B cell (primary cell): ENCODE data around the gene GRIK3. TPM values are rescaled to one million over a fixed set of nuclear protein-coding genes. Genes with fewer than 3 reads are reported as not detected.

ENCODE experiments used
- ATAC-seq: fragments of 200-7000 bp; cut with Tn5 transposase; one replicate; pipeline ENCODE4 v1.10.0; 2021; ENCODE audit warnings: low read depth, mild to moderate bottlenecking, moderate number of reproducible peaks, moderate library complexity
- CTCF ChIA-PET: fragments of 350-600 bp; sonication (Branson Sonifier 250); formaldehyde crosslinking; loops from one replicate; lab custom pipeline; 2021; ENCODE audit warnings: antibody characterized with exemption, inconsistent platforms; lab: Charles Lee
- POLR2A ChIA-PET: fragments of 350-600 bp; sonication (Branson Sonifier 250); formaldehyde crosslinking; loops from one replicate; lab custom pipeline; 2021; ENCODE audit warnings: antibody characterized with exemption; lab: Charles Lee
- DNase-seq: peaks from one replicate; pipeline ENCODE4 v3.0.0; 2013
- H2AFZ ChIP-seq: 2 replicates; pipeline ENCODE4 v1.6.1; 2012; ENCODE audit warnings: mild to moderate bottlenecking, low read depth, low read length; ENCODE audit not compliant: insufficient read depth, poor library complexity, severe bottlenecking
- H3K27ac ChIP-seq, 2 donors: 1 replicate in 1 of 2; 2 replicates in 1 of 2; pipeline ENCODE4 v1.5.1; 2012 to 2013; ENCODE audit warnings: low read length in 2 of 2, mild to moderate bottlenecking in 2 of 2, moderate library complexity in 1 of 2
- H3K27me3 ChIP-seq, 4 experiments: fragments of 200-600 bp in 1 of 4; sonication (generic) in 1 of 4; replicated peaks in 1 of 4; 1 replicate in 2 of 4; 2 replicates in 2 of 4; pipeline versions ENCODE4 v1.6.1 to v1.7.0; 2013 to 2016; ENCODE audit warnings: low read length in 3 of 4, mild to moderate bottlenecking in 2 of 4, mixed read lengths in 1 of 4, moderate library complexity in 1 of 4; ENCODE audit not compliant: insufficient read depth in 4 of 4, control insufficient read depth in 3 of 4; ENCODE audit errors: control extremely low read depth in 1 of 4
- H3K36me3 ChIP-seq, 2 experiments: replicated peaks in 1 of 2; 1 replicate in 1 of 2; 2 replicates in 1 of 2; pipeline versions ENCODE4 v1.6.1 to v1.7.1; 2013; ENCODE audit warnings: low read length in 1 of 2; ENCODE audit not compliant: insufficient read depth in 2 of 2, control insufficient read depth in 1 of 2; ENCODE audit errors: control extremely low read depth in 1 of 2, extremely low read depth in 1 of 2
- H3K4me1 ChIP-seq, 2 donors: fragments of 200-600 bp in 1 of 2; sonication (generic) in 1 of 2; 1 replicate in 1 of 2; 2 replicates in 1 of 2; pipeline versions ENCODE4 v1.5.1 to v1.6.1; 2013 to 2017; ENCODE audit warnings: low read length in 2 of 2; ENCODE audit not compliant: control insufficient read depth in 2 of 2, insufficient read depth in 2 of 2
- H3K4me2 ChIP-seq: replicated peaks from 2 replicates; pipeline ENCODE3; 2012; ENCODE audit warnings: mild to moderate bottlenecking, low read depth, low read length; ENCODE audit not compliant: poor library complexity, severe bottlenecking
- H3K4me3 ChIP-seq, 5 experiments: fragments of 200-600 bp in 1 of 5; sonication (generic) in 1 of 5; 1 replicate in 3 of 5; 2 replicates in 2 of 5; pipeline versions ENCODE4 v1.5.1 to v1.7.0; 2011 to 2016; ENCODE audit warnings: low read length in 4 of 5, mild to moderate bottlenecking in 4 of 5, low read depth in 2 of 5, control low read depth in 1 of 5, moderate library complexity in 1 of 5; ENCODE audit not compliant: insufficient read depth in 1 of 5; ENCODE audit errors: control extremely low read depth in 1 of 5, extremely low read depth in 1 of 5
- H3K79me2 ChIP-seq: fragments of 200-600 bp; sonication (generic); one replicate; pipeline ENCODE4 v1.6.0; 2016; ENCODE audit warnings: low read length; ENCODE audit not compliant: control insufficient read depth, insufficient read depth
- H3K9ac ChIP-seq: fragments of 200-600 bp; sonication (generic); 2 replicates; pipeline ENCODE4 v1.6.1; 2017; ENCODE audit warnings: mild to moderate bottlenecking, low read length, moderate library complexity
- H3K9me3 ChIP-seq, 3 donors: one replicate each; pipeline versions ENCODE4 v1.6.1 to v1.7.1; 2013; ENCODE audit warnings: low read length in 2 of 3; ENCODE audit not compliant: control insufficient read depth in 2 of 3, insufficient read depth in 1 of 3; ENCODE audit errors: control extremely low read depth in 1 of 3
- H4K20me1 ChIP-seq: 2 replicates; pipeline ENCODE4 v1.6.0; 2012; ENCODE audit warnings: mild to moderate bottlenecking, low read length; ENCODE audit not compliant: insufficient read depth, control insufficient read depth, poor library complexity, severe bottlenecking
- H3K27ac Mint-ChIP-seq: one replicate; pipeline ENCODE4 v1.8.0; 2021; ENCODE audit warnings: mixed read lengths
- H3K27me3 Mint-ChIP-seq: one replicate; pipeline ENCODE4 v1.8.0; 2021; ENCODE audit warnings: mixed read lengths
- H3K4me1 Mint-ChIP-seq: one replicate; pipeline ENCODE4 v1.8.0; 2021; ENCODE audit warnings: mixed read lengths
- H3K4me3 Mint-ChIP-seq: one replicate; pipeline ENCODE4 v1.8.0; 2021; ENCODE audit warnings: mixed read lengths
- H3K9me3 Mint-ChIP-seq: one replicate; pipeline ENCODE4 v1.8.0; 2022; ENCODE audit warnings: mixed read lengths; ENCODE audit not compliant: insufficient read depth
- CTCF ChIP-seq: fragments of 200-600 bp; IDR thresholded peaks from one replicate; pipeline ENCODE4 v1.8.0; 2022; ENCODE audit warnings: antibody characterized with exemption, mild to moderate bottlenecking
- EZH2 ChIP-seq: IDR thresholded peaks from 2 replicates; pipeline ENCODE4 v1.6.1; 2012; ENCODE audit warnings: borderline replicate concordance, low read depth, mild to moderate bottlenecking, moderate library complexity, low read length; ENCODE audit not compliant: insufficient read depth, poor library complexity, severe bottlenecking
- WGBS: methylation state at CpG from one replicate; pipeline ENCODE4 v1.1.5; 2013; ENCODE audit warnings: missing lambda C conversion rate; ENCODE audit not compliant: insufficient coverage; 5-methylcytosine and 5-hydroxymethylcytosine counted together
- intact Hi-C: fragments of 100-400 bp; cut with micrococcal nuclease; formaldehyde crosslinking; loops from one replicate; pipeline ENCODE4 v1.10.0; 2022
- polyA plus RNA-seq: library from polyadenylated mRNA; depleted of rRNA; stranded (reverse); fragments of >200 nt; gene quantifications from 2 replicates; pipeline ENCODE4 v1.2.3, GENCODE V29; 2012
- total RNA-seq, 2 donors: library from RNA; stranded (reverse); fragments of 120-200 nt in 1 of 2; gene quantifications; 1 replicate in 1 of 2; 2 replicates in 1 of 2; pipeline versions ENCODE4 v1.2.3 to v1.2.4, GENCODE V29; 2013 to 2022

The GRIK3 gene
- total and polyA plus RNA-seq, 2 donors (not counting 1 experiment from before 2014, with no cell fraction given) = 0.12 to 1.5 TPM

- Histone ChIP-seq H3K4me2 (no peak overlapping the region), H4K20me1 (no peaks in the 10 kb centered on the region), H3K27me3 (no peaks in the 10 kb centered on the region), H3K27ac (no peak overlapping the region), H3K4me1 (no peaks in the 10 kb centered on the region), H2AFZ (no peak overlapping the region), H3K9ac (no peak overlapping the region), H3K4me3 (no peak overlapping the region), H3K79me2 (no peaks in the 10 kb centered on the region), H3K9me3 (no peaks in the 10 kb centered on the region), H3K36me3 (no peaks in the 10 kb centered on the region)
- ATAC-seq (no peak), DNase-seq (no peak)
- ChIA-PET POLR2A (no interaction called here), CTCF (no interaction called here)
- TF ChIP-seq CTCF (no peak), EZH2 (no peak)
- Mint-ChIP-seq H3K9me3 (no peaks in the 10 kb centered on the region), H3K27me3 (peaks cover 25% of the 10 kb centered on the region), H3K27ac (no peak overlapping the region), H3K4me3 (no peak overlapping the region), H3K4me1 (no peaks in the 10 kb centered on the region)
- intact Hi-C loops = no loop called here
- WGBS = 68% methylated on average over 9 of the region's 9 CpGs
These were observed 49.6 kb downstream of the GRIK3 start for GRCh38 chr1:36984675-36985074.

GRCh38 chr1:36984026-36984425 lies 50.3 kb downstream of the GRIK3 start:
- H3K4me1 ChIP-seq = no peaks in the 10 kb centered on the region
- H3K4me2 ChIP-seq = no peak overlapping the region
- no peaks in the 10 kb centered on the region for H3K27me3 ChIP-seq
- Mint-ChIP-seq H3K27me3 (peaks cover 21% of the 10 kb centered on the region), H3K9me3 (no peaks in the 10 kb centered on the region), H3K27ac (no peak overlapping the region), H3K4me3 (no peak overlapping the region), H3K4me1 (no peaks in the 10 kb centered on the region)
- H4K20me1 ChIP-seq = no peaks in the 10 kb centered on the region
- ATAC-seq (no peak), DNase-seq (no peak)
- intact Hi-C loops = no loop called here
- H3K9ac ChIP-seq = no peak overlapping the region
- no peak overlapping the region for H3K4me3 ChIP-seq
- CTCF ChIA-PET = no interaction called here
- no peaks in the 10 kb centered on the region for H3K9me3 ChIP-seq
- no peaks in the 10 kb centered on the region for H3K79me2 ChIP-seq
- no peaks in the 10 kb centered on the region for H3K36me3 ChIP-seq
- WGBS = 84% methylated on average over 6 of the region's 6 CpGs
- no peak overlapping the region for H2AFZ ChIP-seq
- H3K27ac ChIP-seq = no peak overlapping the region
- TF ChIP-seq CTCF (no peak), EZH2 (no peak)
- POLR2A ChIA-PET = no interaction called here
